ENCODE measurements around the gene CCSER1.

DNA sequence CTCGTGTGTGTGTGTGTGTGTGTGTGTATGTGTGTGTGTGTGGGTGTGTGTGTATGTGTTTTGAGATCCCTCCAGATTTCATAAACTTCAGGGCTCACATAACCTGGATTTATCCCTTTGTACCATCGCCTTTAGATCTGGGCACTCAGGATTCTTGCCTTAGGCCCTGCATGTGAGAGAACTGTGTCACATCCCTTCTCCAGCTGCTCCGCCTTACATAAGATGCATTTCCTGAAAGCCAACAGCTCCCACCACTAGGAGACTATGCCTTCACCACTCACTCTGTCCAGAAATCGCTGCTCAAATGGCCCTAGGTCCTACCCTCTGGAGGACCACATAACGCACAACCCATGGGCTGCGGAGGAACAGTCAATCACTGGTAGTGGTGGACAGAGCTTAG, 348.8 kb downstream of the CCSER1 start:
- TF ChIP-seq, protein P1, sequence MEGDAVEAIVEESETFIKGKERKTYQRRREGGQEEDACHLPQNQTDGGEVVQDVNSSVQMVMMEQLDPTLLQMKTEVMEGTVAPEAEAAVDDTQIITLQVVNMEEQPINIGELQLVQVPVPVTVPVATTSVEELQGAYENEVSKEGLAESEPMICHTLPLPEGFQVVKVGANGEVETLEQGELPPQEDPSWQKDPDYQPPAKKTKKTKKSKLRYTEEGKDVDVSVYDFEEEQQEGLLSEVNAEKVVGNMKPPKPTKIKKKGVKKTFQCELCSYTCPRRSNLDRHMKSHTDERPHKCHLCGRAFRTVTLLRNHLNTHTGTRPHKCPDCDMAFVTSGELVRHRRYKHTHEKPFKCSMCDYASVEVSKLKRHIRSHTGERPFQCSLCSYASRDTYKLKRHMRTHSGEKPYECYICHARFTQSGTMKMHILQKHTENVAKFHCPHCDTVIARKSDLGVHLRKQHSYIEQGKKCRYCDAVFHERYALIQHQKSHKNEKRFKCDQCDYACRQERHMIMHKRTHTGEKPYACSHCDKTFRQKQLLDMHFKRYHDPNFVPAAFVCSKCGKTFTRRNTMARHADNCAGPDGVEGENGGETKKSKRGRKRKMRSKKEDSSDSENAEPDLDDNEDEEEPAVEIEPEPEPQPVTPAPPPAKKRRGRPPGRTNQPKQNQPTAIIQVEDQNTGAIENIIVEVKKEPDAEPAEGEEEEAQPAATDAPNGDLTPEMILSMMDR (IDR thresholded peaks at IDR 0.05 in 8 of 11, conservative IDR thresholded peaks at IDR 0.05 in 3 of 11) = no peak
- TF ChIP-seq POLR2A (IDR thresholded peaks at IDR 0.05) = no peak
